NCI-H2029 (cell line): ENCODE data around the gene KLHDC7B.
"Not testable (repeated sequence)": the region's sequence is repeated elsewhere in the genome, so short reads cannot be mapped to it uniquely, and the experiment has no call there.

Experiments
- DNase-seq: peaks from one replicate; lab custom pipeline; 2025; lab: John Stamatoyannopoulos, UW

KLHDC7B gene

DNA sequence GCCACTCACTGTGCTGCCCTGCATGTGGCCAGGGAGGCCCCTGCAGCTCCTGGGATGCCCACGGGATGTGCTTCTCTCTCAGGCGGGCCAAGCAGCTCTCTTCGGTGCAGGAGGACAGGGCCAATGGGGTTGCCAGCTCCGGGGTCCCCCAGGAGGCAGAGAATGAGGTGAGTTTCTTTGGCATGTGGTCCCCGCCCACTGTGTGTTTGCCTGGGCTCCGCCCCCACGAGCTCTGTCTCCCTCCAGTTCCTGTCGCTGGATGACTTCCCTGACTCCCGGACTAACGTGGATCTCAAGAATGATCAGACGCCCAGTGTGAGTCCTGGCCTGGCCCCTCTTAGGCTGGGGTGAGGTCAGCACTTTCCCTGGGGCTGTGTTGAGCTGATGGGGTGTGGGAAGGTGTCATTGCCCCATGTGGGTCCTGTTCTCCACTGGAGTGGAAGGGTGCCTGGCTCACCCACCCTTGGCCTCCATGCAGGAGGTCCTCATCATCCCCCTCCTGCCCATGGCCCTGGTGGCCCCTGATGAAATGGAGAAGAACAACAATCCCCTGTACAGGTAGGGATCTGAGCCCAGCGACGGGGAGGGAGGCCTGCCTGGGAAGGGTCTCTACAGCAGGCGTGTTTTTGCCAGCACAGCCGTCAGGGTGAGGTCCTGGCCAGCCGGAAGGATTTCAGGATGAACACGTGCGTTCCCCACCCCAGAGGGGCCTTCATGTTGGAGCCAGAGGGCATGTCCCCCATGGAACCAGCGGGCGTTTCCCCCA, 28.0 kb upstream of the KLHDC7B start:
- no peak for DNase-seq

DNA sequence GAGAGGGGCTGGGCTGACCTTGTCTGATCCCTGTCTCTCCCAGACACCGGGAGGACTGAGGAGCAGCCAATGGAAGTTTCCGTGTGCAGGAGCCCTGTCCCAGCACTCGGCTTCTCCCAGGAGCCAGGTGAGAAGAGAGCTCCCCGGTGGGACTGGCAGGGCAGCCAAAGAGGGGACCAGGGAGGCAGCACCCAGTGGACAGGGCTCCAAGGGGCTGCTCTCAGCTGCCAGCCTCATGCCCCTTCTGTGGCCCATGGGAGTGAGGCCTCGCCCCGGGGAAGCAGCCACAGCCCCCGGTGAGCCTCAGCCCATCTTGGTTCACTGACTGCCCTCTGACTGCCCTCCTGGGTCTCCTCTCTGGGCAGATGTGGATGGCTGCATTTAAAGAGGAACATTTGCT, 27.1 kb upstream of the KLHDC7B start:
- DNase-seq, result no peak

DNA sequence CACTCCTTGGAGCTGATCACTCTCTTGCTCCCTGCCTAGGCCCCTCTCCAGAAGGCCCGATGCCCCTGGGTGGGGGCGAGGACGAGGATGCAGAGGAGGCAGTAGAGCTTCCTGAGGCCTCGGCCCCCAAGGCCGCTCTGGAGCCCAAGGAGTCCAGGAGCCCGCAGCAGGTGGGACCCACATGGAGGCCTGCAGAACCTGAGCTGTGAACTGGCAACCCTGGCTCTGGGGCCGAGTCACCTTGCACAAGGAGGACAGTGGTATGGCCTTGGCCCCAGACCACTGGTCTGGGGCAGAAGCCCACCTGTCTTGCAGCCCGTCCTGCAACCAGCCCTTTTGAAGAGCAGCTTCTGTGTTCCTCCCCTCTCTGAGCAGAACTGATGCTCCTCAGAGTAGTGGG, 26.5 kb upstream of the KLHDC7B start:
- no peak for DNase-seq

- DNase-seq, result not testable (repeated sequence)
Observed at GRCh38 chr22:50520184-50520583, 25.5 kb upstream of the KLHDC7B start.

DNA sequence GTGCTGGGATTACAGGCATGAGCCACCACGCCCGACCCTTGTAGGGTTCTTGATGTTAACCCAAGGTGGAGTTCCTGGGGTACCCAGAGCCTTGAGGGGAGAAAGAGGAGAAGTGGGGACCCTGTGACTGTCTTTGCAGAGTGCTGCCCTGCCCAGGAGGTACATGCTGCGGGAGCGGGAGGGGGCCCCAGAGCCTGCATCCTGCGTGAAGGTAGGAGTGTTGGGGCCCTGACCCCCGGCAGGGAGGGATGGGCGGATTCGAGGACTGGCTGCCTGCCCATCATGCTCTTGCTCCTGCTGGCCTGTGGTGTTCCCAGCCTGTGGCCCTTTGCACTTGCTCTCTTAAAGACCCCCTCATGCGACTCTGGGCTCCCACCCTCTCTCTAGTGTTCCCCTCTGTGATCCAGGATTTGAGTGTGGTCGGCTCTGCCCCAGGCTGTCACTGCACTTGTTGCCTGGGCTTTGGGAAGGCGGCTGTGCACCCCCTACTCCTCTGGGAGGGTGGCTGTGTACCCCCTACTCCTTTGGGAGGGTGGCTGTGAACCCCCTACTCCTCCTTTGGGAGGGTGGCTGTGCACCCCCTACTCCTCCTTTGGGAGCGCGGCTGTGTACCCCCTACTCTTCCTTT, 24.8 kb upstream of the KLHDC7B start:
- DNase-seq, result no peak

GRCh38 chr22:50521710-50522109, 24.0 kb upstream of the KLHDC7B start:
- DNase-seq, result no peak

- no peak for DNase-seq
Observed at GRCh38 chr22:50522208-50522805, 23.4 kb upstream of the KLHDC7B start.

DNA sequence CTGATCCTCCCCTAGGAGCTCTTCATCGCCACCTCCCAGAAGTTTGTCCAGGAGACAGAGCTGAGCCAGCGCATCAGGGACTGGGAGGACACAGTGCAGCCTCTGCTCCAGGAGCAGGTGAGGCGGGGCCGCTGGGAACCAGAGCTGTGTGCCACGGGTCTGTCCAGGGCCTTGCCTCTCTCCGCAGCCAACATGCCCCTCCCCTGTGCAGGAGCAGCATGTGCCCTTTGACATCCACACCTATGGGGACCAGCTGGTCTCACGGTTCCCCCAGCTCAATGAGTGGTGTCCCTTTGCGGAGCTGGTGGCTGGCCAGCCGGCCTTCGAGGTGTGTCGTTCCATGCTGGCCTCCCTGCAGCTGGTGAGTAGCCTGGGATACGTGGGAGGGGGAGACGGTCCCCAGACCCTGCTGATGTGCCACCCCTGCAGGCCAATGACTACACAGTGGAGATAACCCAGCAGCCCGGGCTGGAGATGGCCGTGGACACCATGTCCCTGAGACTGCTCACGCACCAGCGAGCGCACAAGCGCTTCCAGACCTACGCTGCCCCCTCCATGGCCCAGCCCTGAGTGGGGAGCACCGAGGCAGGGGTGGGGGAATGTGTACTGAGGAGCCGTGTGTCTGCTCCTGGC, 22.8 kb upstream of the KLHDC7B start:
- no peak for DNase-seq

- DNase-seq, result no peak
Observed at GRCh38 chr22:50523458-50523805, 22.3 kb upstream of the KLHDC7B start.

DNA sequence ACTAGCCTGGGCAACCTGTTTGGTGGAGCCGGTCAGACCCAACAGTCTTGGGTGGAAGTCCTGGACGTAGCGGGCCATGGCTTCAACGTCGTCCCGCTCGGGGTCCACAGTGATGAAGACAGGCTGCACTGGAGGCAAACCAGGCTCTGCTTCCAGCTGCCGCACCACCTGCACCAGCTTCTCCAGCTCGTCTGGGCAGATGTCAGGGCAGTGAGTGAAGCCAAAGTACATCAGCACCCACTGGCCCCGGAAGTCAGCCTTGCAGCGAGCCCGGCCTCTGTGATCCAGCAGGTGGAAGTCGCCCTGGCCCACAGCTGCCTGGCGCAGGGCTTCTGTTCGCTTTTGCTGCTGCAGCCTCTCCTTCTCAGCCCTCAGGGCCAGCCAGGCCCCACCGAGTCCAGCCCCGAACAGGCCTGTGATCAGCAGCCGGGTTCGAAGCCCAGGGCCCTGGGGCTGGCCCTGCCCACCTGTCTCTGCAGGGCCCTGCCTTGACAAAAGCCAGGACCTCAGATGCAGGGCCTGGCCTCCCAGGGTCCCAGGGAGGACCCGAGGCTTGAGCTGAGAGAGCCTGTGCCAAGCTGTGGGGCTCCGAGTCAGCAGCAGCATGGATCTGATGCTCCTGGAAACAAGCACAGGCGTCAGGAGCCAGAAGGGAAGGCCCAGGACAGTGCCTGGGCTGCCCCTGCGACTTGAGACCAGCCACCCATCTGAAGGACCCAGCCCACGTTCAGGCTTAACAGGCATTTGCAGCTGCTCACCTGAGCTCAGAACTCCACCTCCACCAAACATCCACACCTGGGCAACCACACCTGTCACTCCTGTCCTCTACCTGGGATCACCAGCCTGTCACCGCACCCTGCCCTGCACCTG, 21.7 kb upstream of the KLHDC7B start:
- DNase-seq, result no peak

GRCh38 chr22:50524676-50525103, 21.0 kb upstream of the KLHDC7B start:
- no peak for DNase-seq

DNA sequence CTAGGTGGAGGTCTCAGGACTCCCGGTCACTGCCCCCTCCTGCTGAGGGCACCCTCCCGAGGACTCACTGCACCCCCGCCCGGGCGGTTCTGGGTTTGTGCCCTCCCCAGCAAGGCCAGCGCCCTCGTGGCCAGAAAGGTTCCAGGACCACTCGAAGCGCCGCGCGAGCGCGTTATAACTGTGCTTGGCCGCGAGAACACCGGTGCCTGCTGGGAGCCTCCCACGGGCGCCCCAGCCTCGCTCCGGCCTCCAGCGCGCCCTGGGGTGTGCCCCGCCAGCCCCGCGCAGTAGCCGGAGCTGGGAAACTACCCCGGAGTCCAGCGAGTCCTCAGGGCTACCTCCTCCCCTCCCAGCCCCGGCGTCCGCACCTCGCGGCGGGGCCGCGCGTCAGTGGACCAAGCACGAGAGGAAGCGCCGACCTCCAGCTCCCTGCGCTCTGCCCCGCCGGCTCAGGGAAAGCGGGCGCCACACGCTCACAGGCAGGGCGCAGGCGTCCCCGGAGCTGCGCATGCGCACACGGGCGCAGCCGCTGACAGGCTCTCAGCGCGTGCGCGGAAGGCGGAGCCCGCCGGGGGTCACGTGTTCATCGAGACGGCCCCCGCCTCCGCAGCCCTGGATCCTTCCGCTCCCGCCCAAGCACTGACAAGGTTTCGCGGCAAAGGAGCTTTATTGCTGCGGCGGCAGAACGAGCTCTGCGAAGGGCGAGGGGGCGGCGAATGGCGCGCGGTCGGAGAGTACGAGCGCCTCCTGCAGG, 20.4 kb upstream of the KLHDC7B start, which contains the start of gene SCO2:
Gene SCO2 (minus strand): TSS at position 495 of the 754 bp plus-strand sequence. CDS start 1,187 bp downstream, outside the sequence.
- DNase-seq, result peak; percentile 85

- DNase-seq, result no peak
Observed at GRCh38 chr22:50525858-50526107, 19.9 kb upstream of the KLHDC7B start.

GRCh38 chr22:50526108-50526833, 19.4 kb upstream of the KLHDC7B start:
- DNase-seq, result peak; percentile 25

GRCh38 chr22:50526834-50527801, 18.6 kb upstream of the KLHDC7B start:
- no peak for DNase-seq

GRCh38 chr22:50527921-50528681, 17.6 kb upstream of the KLHDC7B start:
- no peak for DNase-seq

- no peak for DNase-seq
Observed at GRCh38 chr22:50528682-50529415, 16.9 kb upstream of the KLHDC7B start.

DNA sequence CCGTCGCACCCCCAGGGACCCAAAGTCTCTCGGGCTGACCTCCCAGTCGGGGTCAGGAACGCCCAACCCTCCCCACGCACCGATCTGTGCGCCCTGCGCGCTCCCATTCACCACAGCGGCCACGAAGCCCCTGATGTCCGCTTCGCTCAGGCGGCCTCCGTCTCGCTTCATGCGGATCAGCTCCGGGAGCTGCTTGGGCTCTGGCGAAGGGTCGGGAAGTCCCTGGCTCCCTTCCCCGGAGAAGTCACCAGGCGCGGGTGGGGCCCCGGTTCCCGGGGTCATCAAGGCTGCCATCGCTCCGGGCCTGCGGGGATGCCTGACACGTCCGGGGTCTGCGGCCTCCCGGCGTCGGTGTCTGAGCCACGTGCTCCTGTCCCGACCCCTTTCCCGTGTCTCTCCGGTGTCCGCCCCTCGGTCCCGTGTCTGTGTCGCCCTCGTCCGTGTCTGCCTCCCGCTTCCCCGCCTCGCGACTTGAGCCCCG, 16.2 kb upstream of the KLHDC7B start:
- no peak for DNase-seq
